Uterus (tissue), 4 donors: ENCODE measurements around the gene PPP6R2. TPM values are rescaled to one million over a fixed set of nuclear protein-coding genes. Genes with fewer than 3 reads are reported as not detected.

Source experiments
- DNase-seq, 2 donors: peaks; one replicate each; pipeline ENCODE4 v3.0.0-alpha.2; 2019 to 2020
- H3K27ac ChIP-seq, 2 donors: fragments of 200-600 bp; sonication (generic); 1 replicate in 1 of 2; 2 replicates in 1 of 2; pipeline ENCODE4 v1.5.1; 2016 to 2018
- H3K27me3 ChIP-seq, 2 donors: fragments of 200-600 bp; sonication (generic); one replicate each; pipeline ENCODE4 v1.5.1; 2018 to 2019; ENCODE audit warnings: control low read depth in 1 of 2
- H3K36me3 ChIP-seq, 2 donors: fragments of 200-600 bp; sonication (generic); one replicate each; pipeline ENCODE4 v1.5.1; 2019; ENCODE audit warnings: control low read depth in 1 of 2
- H3K4me1 ChIP-seq, 2 donors: fragments of 200-600 bp; sonication (generic); one replicate each; pipeline ENCODE4 v1.5.1; 2018 to 2019; ENCODE audit warnings: control low read depth in 1 of 2
- H3K4me3 ChIP-seq, 2 donors: fragments of 200-600 bp; sonication (generic); 1 replicate in 1 of 2; 2 replicates in 1 of 2; pipeline ENCODE4 v1.5.1; 2018 to 2019; ENCODE audit warnings: mild to moderate bottlenecking in 1 of 2
- H3K9me3 ChIP-seq, 2 donors: fragments of 200-600 bp; sonication (generic); one replicate each; pipeline ENCODE4 v1.5.1; 2019; ENCODE audit warnings: control low read depth in 1 of 2
- POLR2A ChIP-seq, 2 donors: fragments of 450-650 bp; IDR thresholded peaks; one replicate each; pipeline ENCODE4 v1.6.1; 2016; ENCODE audit warnings: antibody characterized with exemption in 2 of 2, mild to moderate bottlenecking in 1 of 2, moderate library complexity in 1 of 2
- intact Hi-C: fragments of 100-400 bp; cut with DNase I; formaldehyde crosslinking; loops from one replicate; pipeline ENCODE4 v1.15.1; 2023; ENCODE audit warnings: low total_unique reads
- total RNA-seq, 4 donors: library from RNA; depleted of rRNA in 3 of 4; stranded (reverse); fragments of >200 nt in 3 of 4; gene quantifications; one replicate each; pipeline versions ENCODE4 v1.1.0 to v1.2.4, GENCODE V29; 2014 to 2023
- TF ChIP-seq, protein P1 (sequence below), 4 experiments: fragments of 200-600 bp in 2 of 4; fragments of 450-650 bp in 2 of 4; sonication (generic) in 2 of 4; IDR thresholded peaks; one replicate each; pipeline ENCODE4 v1.5.1; 2016 to 2019; ENCODE audit warnings: antibody characterized with exemption in 4 of 4, mild to moderate bottlenecking in 2 of 4, moderate library complexity in 1 of 4
- donor health status: DM: yes; HTN: yes; CAD: no.

The PPP6R2 gene
- total RNA-seq, 4 donors from 2014 or later = 42.4 to 73.1 (median 47.2) TPM

DNA sequence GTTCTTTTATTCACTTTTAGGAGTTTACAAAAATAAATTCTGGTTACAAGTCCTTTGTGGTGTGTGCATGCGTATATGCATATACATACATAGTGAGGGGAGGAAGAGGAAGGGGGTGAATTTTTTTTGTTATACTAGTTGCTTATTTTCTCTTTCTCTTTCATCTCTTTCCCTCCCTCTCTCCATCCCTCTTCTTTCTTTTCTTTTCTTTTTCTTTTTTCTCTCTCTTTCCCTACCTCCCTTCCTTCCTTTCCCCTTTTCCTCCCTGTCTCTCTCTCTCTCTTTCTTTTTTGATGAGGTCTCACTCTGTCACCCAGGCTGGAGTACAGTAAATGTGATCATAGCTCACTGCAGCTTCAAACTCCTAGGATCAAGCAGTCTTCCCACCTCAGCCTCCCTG, 14.1 kb downstream of the PPP6R2 start:
- TF ChIP-seq, protein P1, sequence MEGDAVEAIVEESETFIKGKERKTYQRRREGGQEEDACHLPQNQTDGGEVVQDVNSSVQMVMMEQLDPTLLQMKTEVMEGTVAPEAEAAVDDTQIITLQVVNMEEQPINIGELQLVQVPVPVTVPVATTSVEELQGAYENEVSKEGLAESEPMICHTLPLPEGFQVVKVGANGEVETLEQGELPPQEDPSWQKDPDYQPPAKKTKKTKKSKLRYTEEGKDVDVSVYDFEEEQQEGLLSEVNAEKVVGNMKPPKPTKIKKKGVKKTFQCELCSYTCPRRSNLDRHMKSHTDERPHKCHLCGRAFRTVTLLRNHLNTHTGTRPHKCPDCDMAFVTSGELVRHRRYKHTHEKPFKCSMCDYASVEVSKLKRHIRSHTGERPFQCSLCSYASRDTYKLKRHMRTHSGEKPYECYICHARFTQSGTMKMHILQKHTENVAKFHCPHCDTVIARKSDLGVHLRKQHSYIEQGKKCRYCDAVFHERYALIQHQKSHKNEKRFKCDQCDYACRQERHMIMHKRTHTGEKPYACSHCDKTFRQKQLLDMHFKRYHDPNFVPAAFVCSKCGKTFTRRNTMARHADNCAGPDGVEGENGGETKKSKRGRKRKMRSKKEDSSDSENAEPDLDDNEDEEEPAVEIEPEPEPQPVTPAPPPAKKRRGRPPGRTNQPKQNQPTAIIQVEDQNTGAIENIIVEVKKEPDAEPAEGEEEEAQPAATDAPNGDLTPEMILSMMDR (IDR thresholded peaks at IDR 0.05) = no peak
- TF ChIP-seq POLR2A (IDR thresholded peaks at IDR 0.05) = no peak
- no peaks in the 10 kb centered on the region for H3K36me3 ChIP-seq
- DNase-seq = no peak
- no peaks in the 10 kb centered on the region for H3K4me1 ChIP-seq
- intact Hi-C loops = no loop called here
- no peak overlapping the region for H3K4me3 ChIP-seq
- no peaks in the 10 kb centered on the region for H3K9me3 ChIP-seq
- no peak overlapping the region for H3K27ac ChIP-seq
- H3K27me3 ChIP-seq = no peaks in the 10 kb centered on the region

DNA sequence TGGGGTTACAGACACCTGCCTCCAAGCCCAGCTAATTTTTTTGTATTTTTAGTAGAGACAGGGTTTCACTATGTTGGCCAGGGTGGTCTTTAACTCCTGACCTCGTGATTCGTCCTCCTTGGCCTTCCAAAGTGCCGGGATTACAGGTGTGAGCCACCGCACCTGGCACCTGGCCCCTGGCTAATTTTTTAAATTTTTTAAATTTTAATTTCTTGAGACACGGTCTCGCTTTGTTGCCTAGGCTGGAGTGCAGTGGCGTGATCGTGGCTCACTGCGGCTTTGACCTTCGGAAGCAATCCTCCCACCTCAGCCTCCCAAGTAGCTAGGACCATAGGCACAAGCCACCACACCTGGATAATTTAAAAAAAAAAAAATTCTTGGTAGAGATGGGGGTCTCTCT, 14.6 kb downstream of the PPP6R2 start:
- Histone ChIP-seq H3K9me3 (no peaks in the 10 kb centered on the region), H3K4me3 (no peak overlapping the region), H3K27ac (no peak overlapping the region), H3K36me3 (no peaks in the 10 kb centered on the region), H3K27me3 (no peaks in the 10 kb centered on the region), H3K4me1 (no peaks in the 10 kb centered on the region)
- no peak for DNase-seq
- intact Hi-C loops = no loop called here
- TF ChIP-seq, protein P1 (IDR thresholded peaks at IDR 0.05) = no peak
- TF ChIP-seq POLR2A (IDR thresholded peaks at IDR 0.05) = no peak

DNA sequence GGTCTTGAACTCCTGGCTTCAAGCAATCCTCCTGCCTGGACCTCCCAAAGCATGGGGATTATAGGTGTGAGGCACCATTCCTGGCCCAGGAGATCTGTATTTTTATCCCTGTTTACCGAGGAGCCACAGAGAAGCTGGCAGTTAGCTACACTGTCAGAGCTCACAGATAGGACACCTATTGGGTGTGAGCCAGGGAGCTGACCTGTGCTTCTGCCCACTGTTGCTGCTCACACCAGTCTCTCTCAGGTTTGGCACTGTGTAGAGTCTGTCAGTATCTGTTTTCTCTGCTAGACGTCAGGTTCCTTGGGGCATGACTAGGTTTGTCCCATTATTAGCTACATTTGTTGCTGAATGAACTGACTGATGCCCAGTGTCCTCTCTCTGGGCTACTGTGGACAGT, 17.5 kb downstream of the PPP6R2 start:
- no peaks in the 10 kb centered on the region for H3K27me3 ChIP-seq
- intact Hi-C loops = no loop called here
- no peaks in the 10 kb centered on the region for H3K4me1 ChIP-seq
- TF ChIP-seq POLR2A (IDR thresholded peaks at IDR 0.05) = no peak
- TF ChIP-seq, protein P1 (IDR thresholded peaks at IDR 0.05) = no peak
- DNase-seq = no peak
- no peak overlapping the region for H3K27ac ChIP-seq
- no peak overlapping the region for H3K4me3 ChIP-seq
- H3K9me3 ChIP-seq = no peaks in the 10 kb centered on the region
- no peaks in the 10 kb centered on the region for H3K36me3 ChIP-seq

DNA sequence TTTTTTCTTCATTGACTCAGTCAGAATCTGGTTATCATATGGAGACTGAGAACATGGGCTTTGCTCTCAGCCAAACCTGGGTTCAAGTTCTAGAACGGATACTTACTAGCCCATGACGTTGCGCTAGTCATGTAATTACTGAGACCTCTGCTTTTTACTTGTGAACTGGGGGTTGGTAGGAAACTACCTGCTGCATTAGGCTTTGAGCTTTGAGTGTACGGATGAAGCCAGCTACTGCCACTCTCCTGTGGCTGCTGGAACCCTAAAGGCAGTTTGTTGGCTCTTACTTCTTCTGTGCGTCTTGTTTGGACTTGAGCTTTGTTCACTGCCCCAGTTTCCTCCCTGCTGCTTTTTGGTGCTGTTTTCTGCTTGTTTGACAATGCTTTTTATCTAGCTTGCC, 18.1 kb downstream of the PPP6R2 start:
- H3K27me3 ChIP-seq = no peaks in the 10 kb centered on the region
- no peak for DNase-seq
- intact Hi-C loops = no loop called here
- no peaks in the 10 kb centered on the region for H3K36me3 ChIP-seq
- TF ChIP-seq, protein P1 (IDR thresholded peaks at IDR 0.05) = no peak
- TF ChIP-seq POLR2A (IDR thresholded peaks at IDR 0.05) = no peak
- no peaks in the 10 kb centered on the region for H3K9me3 ChIP-seq
- no peaks in the 10 kb centered on the region for H3K4me1 ChIP-seq
- H3K27ac ChIP-seq = no peak overlapping the region
- no peak overlapping the region for H3K4me3 ChIP-seq

DNA sequence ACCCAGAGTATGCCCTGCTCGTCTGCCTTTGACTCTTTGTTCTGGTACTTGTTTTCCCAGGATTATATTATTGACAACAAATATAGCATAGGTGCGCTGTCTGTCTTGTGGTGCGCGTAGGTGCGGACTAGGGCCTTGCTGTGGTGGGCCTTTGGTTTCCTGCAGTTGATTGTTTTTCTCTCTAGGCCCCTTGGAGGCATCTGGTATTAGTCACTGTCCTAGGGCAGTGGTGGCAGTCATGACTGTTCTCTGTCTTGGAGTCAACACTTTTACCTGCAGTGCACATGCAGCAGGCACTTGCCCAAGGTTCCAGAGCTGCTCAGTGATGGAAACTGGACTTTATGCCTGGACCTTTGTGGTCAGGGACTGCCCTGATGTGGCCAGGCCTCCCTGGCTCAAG, 18.6 kb downstream of the PPP6R2 start:
- no peaks in the 10 kb centered on the region for H3K27me3 ChIP-seq
- intact Hi-C loops = no loop called here
- no peaks in the 10 kb centered on the region for H3K36me3 ChIP-seq
- peaks cover 0 to under 1% of the 10 kb centered on the region in 2 donors for H3K4me1 ChIP-seq
- H3K4me3 ChIP-seq = no peak overlapping the region
- no peak overlapping the region for H3K27ac ChIP-seq
- DNase-seq = no peak
- TF ChIP-seq, protein P1 (IDR thresholded peaks at IDR 0.05) = no peak
- TF ChIP-seq POLR2A (IDR thresholded peaks at IDR 0.05) = no peak
- no peaks in the 10 kb centered on the region for H3K9me3 ChIP-seq
